Tibial artery (tissue), 4 donors: ENCODE results near the gene GCN1.

ENCODE experiments used
- DNase-seq, 2 donors: peaks; one replicate each; pipeline ENCODE4 v3.0.0-alpha.2; 2019
- H3K27ac ChIP-seq, 2 donors: fragments of 200-600 bp; sonication (generic) in 1 of 2; 1 replicate in 1 of 2; 2 replicates in 1 of 2; pipeline ENCODE4 v1.5.1; 2018 to 2019; ENCODE audit warnings: mild to moderate bottlenecking in 1 of 2
- H3K27me3 ChIP-seq, 2 donors: fragments of 200-600 bp; sonication (generic) in 1 of 2; one replicate each; pipeline versions ENCODE4 v1.5.1 to v1.6.0; 2016 to 2019
- H3K36me3 ChIP-seq, 3 donors: fragments of 200-600 bp; sonication (generic) in 2 of 3; one replicate each; pipeline ENCODE4 v1.5.1; 2016 to 2019; ENCODE audit warnings: mild to moderate bottlenecking in 2 of 3
- H3K4me1 ChIP-seq, 4 donors: fragments of 200-600 bp; sonication (generic) in 2 of 4; 1 replicate in 3 of 4; 2 replicates in 1 of 4; pipeline ENCODE4 v1.5.1; 2016 to 2019
- H3K4me3 ChIP-seq, 2 donors: fragments of 200-600 bp; sonication (generic) in 1 of 2; 1 replicate in 1 of 2; 2 replicates in 1 of 2; pipeline ENCODE4 v1.5.1; 2018 to 2019; ENCODE audit warnings: mild to moderate bottlenecking in 2 of 2
- H3K9me3 ChIP-seq, 3 donors: fragments of 200-600 bp; sonication (generic) in 1 of 3; one replicate each; pipeline ENCODE4 v1.5.1; 2016 to 2019
- intact Hi-C: fragments of 100-400 bp; cut with DNase I; formaldehyde crosslinking; loops from one replicate; pipeline ENCODE4 v1.15.0; 2023; ENCODE audit warnings: low total_unique reads
- TF ChIP-seq, protein P1 (sequence below), 2 experiments: fragments of 200-600 bp in 1 of 2; fragments of 450-650 bp in 1 of 2; IDR thresholded peaks; one replicate each; pipeline ENCODE4 v1.5.1; 2017 to 2019; ENCODE audit warnings: antibody characterized with exemption in 2 of 2, mild to moderate bottlenecking in 1 of 2, moderate library complexity in 1 of 2

Gene GCN1

DNA sequence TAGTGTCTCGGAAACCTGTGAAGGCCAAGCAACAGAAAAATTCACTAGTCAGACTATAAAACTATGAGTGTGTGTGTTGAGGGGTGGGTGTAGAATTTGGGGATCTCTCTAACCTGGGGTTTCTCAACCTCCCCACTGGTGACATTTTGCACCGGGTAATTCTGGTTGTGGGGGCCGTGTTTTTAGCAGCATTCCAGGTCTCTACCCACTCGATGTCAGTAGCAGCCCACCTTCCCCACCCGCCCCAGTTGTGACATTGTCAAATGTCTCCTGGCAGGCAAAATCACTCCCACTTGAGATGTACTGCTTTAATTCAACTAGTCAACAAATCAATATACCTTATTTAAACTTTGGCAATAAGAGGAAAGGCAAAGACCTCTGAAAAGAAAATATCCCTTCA is 4.1 kb downstream of the GCN1 start:
- no peaks in the 10 kb centered on the region for H3K9me3 ChIP-seq
- TF ChIP-seq, protein P1, sequence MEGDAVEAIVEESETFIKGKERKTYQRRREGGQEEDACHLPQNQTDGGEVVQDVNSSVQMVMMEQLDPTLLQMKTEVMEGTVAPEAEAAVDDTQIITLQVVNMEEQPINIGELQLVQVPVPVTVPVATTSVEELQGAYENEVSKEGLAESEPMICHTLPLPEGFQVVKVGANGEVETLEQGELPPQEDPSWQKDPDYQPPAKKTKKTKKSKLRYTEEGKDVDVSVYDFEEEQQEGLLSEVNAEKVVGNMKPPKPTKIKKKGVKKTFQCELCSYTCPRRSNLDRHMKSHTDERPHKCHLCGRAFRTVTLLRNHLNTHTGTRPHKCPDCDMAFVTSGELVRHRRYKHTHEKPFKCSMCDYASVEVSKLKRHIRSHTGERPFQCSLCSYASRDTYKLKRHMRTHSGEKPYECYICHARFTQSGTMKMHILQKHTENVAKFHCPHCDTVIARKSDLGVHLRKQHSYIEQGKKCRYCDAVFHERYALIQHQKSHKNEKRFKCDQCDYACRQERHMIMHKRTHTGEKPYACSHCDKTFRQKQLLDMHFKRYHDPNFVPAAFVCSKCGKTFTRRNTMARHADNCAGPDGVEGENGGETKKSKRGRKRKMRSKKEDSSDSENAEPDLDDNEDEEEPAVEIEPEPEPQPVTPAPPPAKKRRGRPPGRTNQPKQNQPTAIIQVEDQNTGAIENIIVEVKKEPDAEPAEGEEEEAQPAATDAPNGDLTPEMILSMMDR (IDR thresholded peaks at IDR 0.05): no peak
- no peak overlapping the region for H3K27ac ChIP-seq
- no peaks in the 10 kb centered on the region for H3K27me3 ChIP-seq
- peaks cover 30 to 57% (median 34%) of the 10 kb centered on the region in 3 donors for H3K36me3 ChIP-seq
- DNase-seq: no peak
- no peak overlapping the region for H3K4me3 ChIP-seq
- intact Hi-C loops: no loop called here
- H3K4me1 ChIP-seq: peaks cover 0 to 27% (median 21%) of the 10 kb centered on the region in 4 donors

GRCh38 chr12:120186654-120187053 is 7.9 kb downstream of the GCN1 start:
- intact Hi-C loops: no loop called here
- H3K36me3 ChIP-seq: peaks cover 59 to 94% (median 61%) of the 10 kb centered on the region in 3 donors
- TF ChIP-seq, protein P1 (IDR thresholded peaks at IDR 0.05): no peak
- no peak overlapping the region for H3K27ac ChIP-seq
- H3K4me3 ChIP-seq: no peak overlapping the region
- no peaks in the 10 kb centered on the region for H3K9me3 ChIP-seq
- no peaks in the 10 kb centered on the region for H3K27me3 ChIP-seq
- H3K4me1 ChIP-seq: no peaks in the 10 kb centered on the region
- no peak for DNase-seq

DNA sequence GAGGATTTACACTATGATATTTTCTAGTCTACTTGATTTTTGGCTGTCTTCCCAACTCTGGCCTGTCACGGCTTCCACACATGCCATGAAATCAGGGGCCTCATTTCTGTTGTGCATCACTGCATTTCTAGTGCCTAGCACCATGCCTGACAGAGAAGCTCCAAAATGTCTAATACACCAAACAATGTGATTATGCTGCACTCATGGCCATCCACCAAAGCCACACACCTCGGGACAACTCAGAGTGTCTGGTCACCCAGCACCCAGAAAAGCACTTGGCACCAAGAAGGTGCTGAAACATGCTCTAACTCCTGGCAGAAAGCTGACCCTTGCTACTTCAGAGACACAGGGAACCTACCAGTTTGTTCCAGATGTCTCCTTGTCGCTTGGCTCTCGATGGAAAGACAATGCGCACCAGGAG is 11.3 kb downstream of the GCN1 start:
- Histone ChIP-seq H3K27me3 (no peaks in the 10 kb centered on the region), H3K36me3 (peaks cover 54 to 97% (median 83%) of the 10 kb centered on the region in 3 donors), H3K4me1 (no peaks in the 10 kb centered on the region), H3K4me3 (no peak overlapping the region), H3K9me3 (no peaks in the 10 kb centered on the region), H3K27ac (no peak overlapping the region)
- intact Hi-C loops: no loop called here
- TF ChIP-seq, protein P1 (IDR thresholded peaks at IDR 0.05): no peak
- DNase-seq: no peak

DNA sequence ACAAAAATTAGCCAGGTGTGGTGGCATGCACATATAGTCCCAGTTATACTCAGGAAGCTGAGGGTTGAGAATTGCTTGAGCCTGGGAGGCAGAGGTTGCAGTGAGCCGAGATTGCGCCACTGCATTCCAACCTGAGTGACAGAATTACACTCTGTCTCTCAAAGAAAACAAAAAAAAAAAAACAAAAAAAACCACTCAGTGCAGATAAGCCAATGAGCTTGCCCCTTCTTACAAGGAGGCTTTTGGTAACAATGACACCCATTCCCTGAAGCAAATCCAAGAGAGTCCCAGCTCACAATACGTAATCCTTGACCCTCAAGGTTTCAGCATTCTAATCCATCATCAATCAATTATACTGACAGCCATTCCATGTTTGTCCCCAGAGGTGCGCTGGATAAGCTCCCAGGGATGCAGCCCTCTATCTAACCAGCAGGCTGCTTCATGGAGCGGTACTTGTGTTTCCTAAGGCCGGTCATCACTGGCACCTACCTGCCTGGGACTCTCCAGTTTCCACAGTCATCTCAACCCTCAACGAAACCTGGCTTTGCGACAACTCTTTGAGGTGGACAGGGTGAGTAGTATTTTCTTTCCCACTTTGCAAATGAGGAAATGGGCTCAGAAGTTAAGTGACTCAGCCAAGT is 12.4 kb downstream of the GCN1 start:
- Histone ChIP-seq H3K27me3 (no peaks in the 10 kb centered on the region), H3K4me1 (no peaks in the 10 kb centered on the region), H3K9me3 (no peaks in the 10 kb centered on the region), H3K36me3 (peaks cover 59 to 97% (median 89%) of the 10 kb centered on the region in 3 donors), H3K27ac (no peak overlapping the region), H3K4me3 (no peak overlapping the region)
- intact Hi-C loops: no loop called here
- no peak for DNase-seq
- TF ChIP-seq, protein P1 (IDR thresholded peaks at IDR 0.05): no peak

- Histone ChIP-seq H3K36me3 (peaks cover 64 to 97% (median 89%) of the 10 kb centered on the region in 3 donors), H3K27ac (no peak overlapping the region), H3K4me1 (no peaks in the 10 kb centered on the region), H3K9me3 (no peaks in the 10 kb centered on the region), H3K27me3 (no peaks in the 10 kb centered on the region), H3K4me3 (no peak overlapping the region)
- TF ChIP-seq, protein P1 (IDR thresholded peaks at IDR 0.05): no peak
- intact Hi-C loops: no loop called here
- DNase-seq: no peak
Measured at GRCh38 chr12:120180975-120181374, 13.5 kb downstream of the GCN1 start.
